Uterus (tissue), 2 donors: ENCODE results near the gene PRKG1.

Experiments used
- POLR2A ChIP-seq, 2 donors: fragments of 450-650 bp; IDR thresholded peaks; one replicate each; pipeline ENCODE4 v1.6.1; 2016; ENCODE audit warnings: antibody characterized with exemption in 2 of 2, mild to moderate bottlenecking in 1 of 2, moderate library complexity in 1 of 2
- TF ChIP-seq, protein P1 (sequence below), 4 experiments: fragments of 200-600 bp in 2 of 4; fragments of 450-650 bp in 2 of 4; sonication (generic) in 2 of 4; IDR thresholded peaks; one replicate each; pipeline ENCODE4 v1.5.1; 2016 to 2019; ENCODE audit warnings: antibody characterized with exemption in 4 of 4, mild to moderate bottlenecking in 2 of 4, moderate library complexity in 1 of 4

DNA sequence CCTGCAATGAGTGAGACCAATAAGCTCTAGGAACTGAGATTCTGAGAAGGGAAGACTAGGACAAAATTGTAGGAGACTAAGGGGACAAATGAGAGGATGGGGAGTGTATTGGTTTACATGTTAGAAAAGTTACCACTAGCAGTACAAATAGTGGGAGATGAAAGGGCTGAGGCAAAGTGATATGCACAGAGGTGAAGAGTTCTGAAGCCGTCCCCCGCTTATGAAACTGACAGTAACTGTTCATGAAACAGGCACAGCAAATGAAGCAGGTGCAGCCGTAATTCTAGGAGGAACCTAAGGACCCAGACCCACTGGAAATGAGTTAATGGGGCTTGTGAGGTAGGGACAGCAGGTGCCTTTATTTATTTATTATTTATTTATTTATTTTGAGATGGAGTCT lies 211.3 kb downstream of the PRKG1 start:
- no peak for TF ChIP-seq POLR2A (IDR thresholded peaks at IDR 0.05)
- TF ChIP-seq, protein P1, sequence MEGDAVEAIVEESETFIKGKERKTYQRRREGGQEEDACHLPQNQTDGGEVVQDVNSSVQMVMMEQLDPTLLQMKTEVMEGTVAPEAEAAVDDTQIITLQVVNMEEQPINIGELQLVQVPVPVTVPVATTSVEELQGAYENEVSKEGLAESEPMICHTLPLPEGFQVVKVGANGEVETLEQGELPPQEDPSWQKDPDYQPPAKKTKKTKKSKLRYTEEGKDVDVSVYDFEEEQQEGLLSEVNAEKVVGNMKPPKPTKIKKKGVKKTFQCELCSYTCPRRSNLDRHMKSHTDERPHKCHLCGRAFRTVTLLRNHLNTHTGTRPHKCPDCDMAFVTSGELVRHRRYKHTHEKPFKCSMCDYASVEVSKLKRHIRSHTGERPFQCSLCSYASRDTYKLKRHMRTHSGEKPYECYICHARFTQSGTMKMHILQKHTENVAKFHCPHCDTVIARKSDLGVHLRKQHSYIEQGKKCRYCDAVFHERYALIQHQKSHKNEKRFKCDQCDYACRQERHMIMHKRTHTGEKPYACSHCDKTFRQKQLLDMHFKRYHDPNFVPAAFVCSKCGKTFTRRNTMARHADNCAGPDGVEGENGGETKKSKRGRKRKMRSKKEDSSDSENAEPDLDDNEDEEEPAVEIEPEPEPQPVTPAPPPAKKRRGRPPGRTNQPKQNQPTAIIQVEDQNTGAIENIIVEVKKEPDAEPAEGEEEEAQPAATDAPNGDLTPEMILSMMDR (IDR thresholded peaks at IDR 0.05) = no peak
